AG04450 (cell line): Measurements from ENCODE around the gene MUC12. TPM values are rescaled to one million over a fixed set of nuclear protein-coding genes. Genes with fewer than 3 reads are reported as not detected.
"Not testable (repeated sequence)": the region's sequence is repeated elsewhere in the genome, so short reads cannot be mapped to it uniquely, and the experiment has no call there.

ENCODE experiments used
- CTCF ChIA-PET: fragments of 300-600, 350-600 bp; formaldehyde crosslinking; extraction: SDS; loops from one replicate; lab custom pipeline; 2022; ENCODE audit warnings: antibody characterized with exemption, inconsistent platforms; lab: Charles Lee
- POLR2A ChIA-PET: fragments of 350-600 bp; formaldehyde crosslinking; extraction: SDS; loops from one replicate; lab custom pipeline; 2021; ENCODE audit warnings: antibody characterized with exemption, inconsistent platforms; lab: Yijun Ruan, JAX
- DNase-seq: peaks from one replicate; pipeline ENCODE4 v3.0.0-alpha.2; 2011; ENCODE audit warnings: low read depth, low spot score
- H3K27ac ChIP-seq: one replicate; pipeline ENCODE4 v1.5.1; 2012; ENCODE audit warnings: low read depth, low read length, control low read depth
- H3K27me3 ChIP-seq: one replicate; pipeline ENCODE4 v1.6.0; 2012; ENCODE audit warnings: low read length; ENCODE audit not compliant: control insufficient read depth, insufficient read depth
- H3K4me3 ChIP-seq: 2 replicates; pipeline ENCODE4 v1.5.1; 2011; ENCODE audit warnings: mild to moderate bottlenecking, low read depth, low read length, control low read depth
- H3K9me3 ChIP-seq: 2 replicates; pipeline ENCODE4 v1.5.1; 2012; ENCODE audit warnings: low read length; ENCODE audit not compliant: control insufficient read depth, insufficient read depth
- polyA plus RNA-seq: library from polyadenylated mRNA; depleted of rRNA; stranded (reverse); fragments of >200 nt; gene quantifications from 2 replicates; pipeline ENCODE4 v1.2.3, GENCODE V29; 2011
- TF ChIP-seq, protein P1 (sequence below): IDR thresholded peaks from 2 replicates; pipeline ENCODE4 v1.5.1; 2011; ENCODE audit warnings: low read depth, low read length, control low read depth, inconsistent platforms

MUC12 gene
- polyA plus RNA-seq, 1 experiment: 1.8 TPM

DNA sequence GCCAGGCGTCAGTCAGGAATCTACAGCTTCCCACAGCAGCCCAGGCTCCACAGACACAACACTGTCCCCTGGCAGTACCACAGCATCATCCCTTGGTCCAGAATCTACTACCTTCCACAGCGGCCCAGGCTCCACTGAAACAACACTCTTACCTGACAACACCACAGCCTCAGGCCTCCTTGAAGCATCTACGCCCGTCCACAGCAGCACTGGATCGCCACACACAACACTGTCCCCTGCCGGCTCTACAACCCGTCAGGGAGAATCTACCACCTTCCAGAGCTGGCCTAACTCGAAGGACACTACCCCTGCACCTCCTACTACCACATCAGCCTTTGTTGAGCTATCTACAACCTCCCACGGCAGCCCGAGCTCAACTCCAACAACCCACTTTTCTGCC lies 30.7 kb downstream of the MUC12 start:
- H3K4me3 ChIP-seq, POLR2A ChIA-PET, CTCF ChIA-PET, H3K27me3 ChIP-seq, H3K9me3 ChIP-seq, DNase-seq, H3K27ac ChIP-seq: not testable (repeated sequence)

DNA sequence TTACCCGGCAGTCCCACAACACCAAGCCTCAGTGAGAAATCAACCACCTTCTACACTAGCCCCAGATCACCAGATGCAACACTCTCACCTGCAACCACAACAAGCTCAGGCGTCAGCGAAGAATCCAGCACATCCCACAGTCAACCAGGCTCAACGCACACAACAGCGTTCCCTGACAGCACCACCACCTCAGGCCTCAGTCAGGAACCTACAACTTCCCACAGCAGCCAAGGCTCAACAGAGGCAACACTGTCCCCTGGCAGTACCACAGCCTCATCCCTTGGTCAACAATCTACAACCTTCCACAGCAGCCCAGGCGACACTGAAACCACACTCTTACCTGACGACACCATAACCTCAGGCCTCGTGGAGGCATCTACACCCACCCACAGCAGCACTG lies 33.0 kb downstream of the MUC12 start:
- CTCF ChIA-PET, POLR2A ChIA-PET, H3K27me3 ChIP-seq, H3K27ac ChIP-seq, H3K9me3 ChIP-seq, DNase-seq, H3K4me3 ChIP-seq: not testable (repeated sequence)

DNA sequence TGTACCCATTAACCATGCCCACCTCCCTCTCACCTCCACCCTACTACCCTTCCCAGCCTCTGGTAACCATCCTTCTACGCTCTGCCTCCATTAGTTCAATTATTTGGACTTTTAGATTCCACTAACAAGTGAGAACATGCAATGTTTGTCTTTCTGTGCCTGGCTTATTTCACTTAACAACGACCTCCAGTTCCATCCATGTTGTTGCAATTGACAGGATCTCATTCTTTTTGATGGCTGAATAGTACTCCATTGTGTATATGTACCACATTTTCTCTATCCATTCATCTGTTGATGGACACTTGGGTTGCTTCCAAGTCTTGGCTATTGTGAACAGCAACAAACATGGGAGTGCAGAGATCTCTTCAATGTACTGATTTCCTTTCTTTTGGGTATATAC lies 38.0 kb downstream of the MUC12 start:
- POLR2A ChIA-PET, DNase-seq, H3K9me3 ChIP-seq, CTCF ChIA-PET, H3K27ac ChIP-seq, H3K27me3 ChIP-seq, H3K4me3 ChIP-seq: not testable (repeated sequence)

DNA sequence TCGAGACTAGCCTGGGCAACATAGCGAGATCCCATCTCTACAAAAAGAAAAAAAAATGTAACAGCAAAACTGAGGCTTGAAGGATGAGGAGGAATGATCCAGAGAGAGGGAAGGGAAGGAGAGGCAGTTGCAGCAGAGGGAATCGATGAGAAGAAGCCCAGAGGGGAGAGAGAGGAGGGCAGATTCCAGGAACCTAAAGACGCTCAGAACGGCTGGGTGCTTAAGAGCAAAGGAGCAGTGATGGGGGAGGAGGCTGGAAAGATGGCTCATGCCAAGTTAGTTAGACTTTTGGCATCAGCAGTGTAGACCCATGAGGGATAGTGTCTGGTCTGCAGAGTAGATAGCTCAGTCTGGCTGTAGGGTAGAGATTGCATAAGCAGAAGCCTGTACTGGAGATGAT lies 40.3 kb downstream of the MUC12 start:
- TF ChIP-seq, protein P1, sequence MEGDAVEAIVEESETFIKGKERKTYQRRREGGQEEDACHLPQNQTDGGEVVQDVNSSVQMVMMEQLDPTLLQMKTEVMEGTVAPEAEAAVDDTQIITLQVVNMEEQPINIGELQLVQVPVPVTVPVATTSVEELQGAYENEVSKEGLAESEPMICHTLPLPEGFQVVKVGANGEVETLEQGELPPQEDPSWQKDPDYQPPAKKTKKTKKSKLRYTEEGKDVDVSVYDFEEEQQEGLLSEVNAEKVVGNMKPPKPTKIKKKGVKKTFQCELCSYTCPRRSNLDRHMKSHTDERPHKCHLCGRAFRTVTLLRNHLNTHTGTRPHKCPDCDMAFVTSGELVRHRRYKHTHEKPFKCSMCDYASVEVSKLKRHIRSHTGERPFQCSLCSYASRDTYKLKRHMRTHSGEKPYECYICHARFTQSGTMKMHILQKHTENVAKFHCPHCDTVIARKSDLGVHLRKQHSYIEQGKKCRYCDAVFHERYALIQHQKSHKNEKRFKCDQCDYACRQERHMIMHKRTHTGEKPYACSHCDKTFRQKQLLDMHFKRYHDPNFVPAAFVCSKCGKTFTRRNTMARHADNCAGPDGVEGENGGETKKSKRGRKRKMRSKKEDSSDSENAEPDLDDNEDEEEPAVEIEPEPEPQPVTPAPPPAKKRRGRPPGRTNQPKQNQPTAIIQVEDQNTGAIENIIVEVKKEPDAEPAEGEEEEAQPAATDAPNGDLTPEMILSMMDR: no peak
- Histone ChIP-seq H3K4me3 (no peak overlapping the region), H3K27me3 (no peaks in the 10 kb centered on the region), H3K9me3 (no peaks in the 10 kb centered on the region; the same call in 1 of the 2 replicates), H3K27ac (no peak overlapping the region)
- POLR2A ChIA-PET: no interaction called here
- CTCF ChIA-PET: no interaction called here
- DNase-seq: no peak

DNA sequence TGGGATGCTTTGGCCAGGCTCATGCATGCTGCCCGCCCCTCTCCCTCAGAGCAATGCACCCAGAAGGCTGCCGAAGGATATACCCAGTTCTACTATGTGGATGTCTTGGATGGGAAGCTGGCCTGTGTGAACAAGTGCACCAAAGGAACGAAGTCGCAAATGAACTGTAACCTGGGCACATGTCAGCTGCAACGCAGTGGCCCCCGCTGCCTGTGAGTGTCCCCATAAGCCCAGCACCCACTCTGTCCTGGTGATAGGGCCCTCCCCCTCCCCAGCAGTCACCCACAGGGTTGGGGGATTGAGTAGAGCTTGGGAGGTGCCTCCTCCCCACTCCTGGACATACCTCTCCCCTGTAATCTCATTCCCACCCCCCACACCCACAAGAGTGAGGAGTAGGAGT lies 43.6 kb downstream of the MUC12 start:
- DNase-seq: no peak
- H3K27me3 ChIP-seq: no peaks in the 10 kb centered on the region
- H3K4me3 ChIP-seq: no peak overlapping the region
- ChIA-PET POLR2A (no interaction called here), CTCF (no interaction called here)
- TF ChIP-seq, protein P1: no peak
- H3K27ac ChIP-seq: no peak overlapping the region
- H3K9me3 ChIP-seq: no peaks in the 10 kb centered on the region; the same call in 1 of the 2 replicates

DNA sequence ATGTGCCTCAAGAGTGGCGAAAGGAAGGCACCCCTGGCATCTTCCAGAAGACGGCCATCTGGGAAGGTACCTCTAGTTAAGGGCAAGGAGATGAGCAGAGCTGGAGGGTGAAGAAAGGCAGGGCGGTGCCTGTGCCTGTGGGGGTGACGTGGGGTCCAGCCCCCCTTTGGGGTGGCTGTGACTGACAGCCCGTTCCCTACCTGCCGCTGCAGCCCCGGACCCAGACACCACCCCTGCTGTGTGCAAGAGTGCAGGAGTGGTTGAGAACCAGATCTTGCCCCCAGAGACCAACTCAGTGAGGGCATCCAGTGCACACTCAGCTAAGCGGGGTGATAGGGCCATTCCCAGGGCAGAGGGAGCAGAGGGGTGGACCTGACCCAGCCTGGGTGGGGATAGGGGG lies 46.3 kb downstream of the MUC12 start:
- Histone ChIP-seq H3K27me3 (peaks cover 5% of the 10 kb centered on the region), H3K27ac (no peak overlapping the region), H3K4me3 (no peak overlapping the region), H3K9me3 (no peaks in the 10 kb centered on the region; the same call in 1 of the 2 replicates)
- no peak for DNase-seq
- ChIA-PET POLR2A (no interaction called here), CTCF (no interaction called here)
- TF ChIP-seq, protein P1: no peak
